Natural killer cell (primary cell): ENCODE data around the gene JPH4. TPM values are rescaled to one million over a fixed set of nuclear protein-coding genes. Genes with fewer than 3 reads are reported as not detected.

Experiments used
- ATAC-seq, 3 donors: fragments of 150-1000 bp in 2 of 3; fragments of 200-7000 bp in 1 of 3; cut with Tn5 transposase; 1 replicate in 1 of 3; 2 replicates in 2 of 3; pipeline ENCODE4 v1.10.0; 2021; ENCODE audit warnings: mild to moderate bottlenecking in 2 of 3, moderate library complexity in 2 of 3
- DNase-seq, 2 donors: peaks; one replicate each; pipeline versions ENCODE4 v3.0.0 to v3.0.0-alpha.2; 2013 to 2021; ENCODE audit warnings: mixed read lengths in 1 of 2
- H3K27ac ChIP-seq: one replicate; pipeline ENCODE4 v1.5.1; 2013; ENCODE audit warnings: mild to moderate bottlenecking, low read length
- H3K27me3 ChIP-seq: one replicate; pipeline ENCODE4 v1.6.1; 2013; ENCODE audit warnings: low read length; ENCODE audit not compliant: control insufficient read depth, insufficient read depth
- H3K36me3 ChIP-seq: one replicate; pipeline ENCODE4 v1.6.1; 2013; ENCODE audit warnings: low read length; ENCODE audit not compliant: control insufficient read depth, insufficient read depth
- H3K4me1 ChIP-seq: one replicate; pipeline ENCODE4 v1.6.1; 2013; ENCODE audit warnings: low read length; ENCODE audit not compliant: control insufficient read depth, insufficient read depth
- H3K4me3 ChIP-seq: one replicate; pipeline ENCODE4 v1.5.1; 2013; ENCODE audit warnings: low read length
- H3K9me3 ChIP-seq: one replicate; pipeline ENCODE4 v1.6.1; 2013; ENCODE audit warnings: low read length; ENCODE audit not compliant: control insufficient read depth, insufficient read depth
- H3K27ac Mint-ChIP-seq, 2 donors: one replicate each; pipeline ENCODE4 v1.8.0; 2022; ENCODE audit warnings: mild to moderate bottlenecking in 2 of 2, mixed read lengths in 2 of 2, moderate library complexity in 1 of 2
- H3K27me3 Mint-ChIP-seq, 2 donors: one replicate each; pipeline ENCODE4 v1.8.0; 2022; ENCODE audit warnings: low read depth in 2 of 2, mixed read lengths in 2 of 2
- H3K36me3 Mint-ChIP-seq: one replicate; pipeline ENCODE4 v1.8.0; 2022; ENCODE audit warnings: mixed read lengths
- H3K4me1 Mint-ChIP-seq, 2 donors: one replicate each; pipeline ENCODE4 v1.8.0; 2022; ENCODE audit warnings: mixed read lengths in 2 of 2
- H3K4me3 Mint-ChIP-seq: one replicate; pipeline ENCODE4 v1.8.0; 2022; ENCODE audit warnings: mild to moderate bottlenecking, moderate library complexity, mixed read lengths
- H3K9me3 Mint-ChIP-seq, 2 donors: one replicate each; pipeline ENCODE4 v1.8.0; 2022; ENCODE audit warnings: mixed read lengths in 2 of 2
- WGBS: methylation state at CpG from one replicate; pipeline ENCODE4 v1.1.7; 2013; ENCODE audit warnings: missing lambda C conversion rate; ENCODE audit not compliant: insufficient coverage; 5-methylcytosine and 5-hydroxymethylcytosine counted together
- intact Hi-C: fragments of 100-400 bp; cut with micrococcal nuclease; formaldehyde crosslinking; loops from one replicate; pipeline ENCODE4 v1.14.2; 2022
- total RNA-seq, 4 donors: library from RNA; stranded (reverse); fragments of 120-200 nt in 1 of 4; gene quantifications; one replicate each; pipeline versions ENCODE4 v1.2.3 to v1.2.4, GENCODE V29; 2013 to 2022
- TF ChIP-seq, protein P1 (sequence below): fragments of 200-600 bp; IDR thresholded peaks from one replicate; pipeline ENCODE4 v1.8.0; 2022; ENCODE audit warnings: antibody characterized with exemption

JPH4 gene
- total RNA-seq, 3 donors from 2014 or later (not counting 1 experiment from before 2014, with no cell fraction given) = 0.25 TPM; not detected in 2

DNA sequence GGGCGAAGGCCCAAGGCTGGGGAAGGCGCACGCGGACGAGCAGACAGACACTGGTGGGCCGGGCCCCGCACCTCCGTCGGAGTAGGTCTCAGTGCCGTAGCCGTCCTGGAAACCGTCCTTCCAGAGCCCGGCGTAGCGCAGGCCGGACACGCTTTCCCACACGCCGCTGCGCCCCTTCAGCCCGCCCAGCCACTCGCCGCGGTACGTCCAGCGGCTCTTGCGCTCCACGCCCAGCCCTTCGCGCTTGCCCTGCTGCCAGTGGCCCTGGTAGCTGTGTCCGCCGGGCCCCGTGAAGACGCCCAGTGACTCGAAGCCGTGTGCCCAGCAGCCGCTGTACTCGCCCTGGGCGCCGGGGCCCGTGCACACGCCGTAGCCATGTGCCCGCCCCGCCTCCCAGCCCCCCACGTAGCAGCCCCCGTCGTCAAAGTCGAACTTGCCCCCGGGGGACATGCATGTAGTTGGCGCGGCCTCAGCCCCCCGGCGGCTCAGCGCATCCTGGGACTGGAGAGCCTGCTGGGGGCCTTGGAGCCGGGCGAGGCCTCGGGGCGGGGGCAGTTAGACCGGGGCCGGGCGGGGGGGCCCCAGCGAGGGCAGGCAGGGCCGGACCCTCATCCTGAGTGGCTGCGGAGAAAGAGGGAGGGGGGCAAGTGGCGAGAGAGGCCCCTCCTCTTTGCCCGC is 1.4 kb downstream of the JPH4 start:
- peak in 2 of 3 donors; percentile 41 to 43 for ATAC-seq

DNA sequence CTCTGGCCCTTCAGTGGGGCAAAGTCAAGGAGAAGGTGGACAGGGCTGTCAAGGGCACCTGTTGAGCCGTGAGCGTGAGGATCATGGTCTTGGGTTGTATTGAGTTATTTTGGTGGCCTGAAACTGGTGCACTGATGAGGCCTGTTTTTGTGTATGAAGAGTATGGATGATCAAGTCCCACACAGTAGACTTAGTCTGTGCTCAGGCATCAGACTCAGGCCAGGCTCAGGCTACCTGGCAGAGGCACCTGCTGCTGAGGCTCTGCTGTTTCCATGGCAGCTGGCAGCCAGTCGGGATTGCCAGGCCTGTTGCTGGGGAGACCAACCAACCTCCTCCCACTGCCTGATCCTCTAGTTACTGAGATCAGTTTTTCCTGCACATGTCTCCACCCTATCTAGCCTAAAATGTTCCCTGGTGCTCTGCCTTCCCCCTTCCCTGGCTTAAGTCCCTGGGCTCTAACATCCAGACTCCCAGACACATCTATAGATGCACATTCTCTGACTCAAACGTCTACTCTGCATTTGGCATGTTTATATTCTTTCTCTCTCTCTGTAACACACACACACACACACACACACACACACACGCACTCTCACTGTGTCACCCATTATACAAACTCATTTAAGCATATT is 5.1 kb downstream of the JPH4 start:
- H3K27me3 ChIP-seq = peaks cover 17% of the 10 kb centered on the region
- intact Hi-C loops = no loop called here
- 90% methylated on average over 5 of the region's 5 CpGs for WGBS
- no peaks in the 10 kb centered on the region for H3K9me3 ChIP-seq
- H3K36me3 ChIP-seq = no peaks in the 10 kb centered on the region
- Mint-ChIP-seq H3K27me3 (peaks cover 16 to 44% of the 10 kb centered on the region in 2 donors), H3K4me3 (no peak overlapping the region), H3K4me1 (peaks cover 10 to 28% of the 10 kb centered on the region in 2 donors), H3K36me3 (no peaks in the 10 kb centered on the region), H3K9me3 (no peaks in the 10 kb centered on the region), H3K27ac (no peak overlapping the region)
- TF ChIP-seq, protein P1, sequence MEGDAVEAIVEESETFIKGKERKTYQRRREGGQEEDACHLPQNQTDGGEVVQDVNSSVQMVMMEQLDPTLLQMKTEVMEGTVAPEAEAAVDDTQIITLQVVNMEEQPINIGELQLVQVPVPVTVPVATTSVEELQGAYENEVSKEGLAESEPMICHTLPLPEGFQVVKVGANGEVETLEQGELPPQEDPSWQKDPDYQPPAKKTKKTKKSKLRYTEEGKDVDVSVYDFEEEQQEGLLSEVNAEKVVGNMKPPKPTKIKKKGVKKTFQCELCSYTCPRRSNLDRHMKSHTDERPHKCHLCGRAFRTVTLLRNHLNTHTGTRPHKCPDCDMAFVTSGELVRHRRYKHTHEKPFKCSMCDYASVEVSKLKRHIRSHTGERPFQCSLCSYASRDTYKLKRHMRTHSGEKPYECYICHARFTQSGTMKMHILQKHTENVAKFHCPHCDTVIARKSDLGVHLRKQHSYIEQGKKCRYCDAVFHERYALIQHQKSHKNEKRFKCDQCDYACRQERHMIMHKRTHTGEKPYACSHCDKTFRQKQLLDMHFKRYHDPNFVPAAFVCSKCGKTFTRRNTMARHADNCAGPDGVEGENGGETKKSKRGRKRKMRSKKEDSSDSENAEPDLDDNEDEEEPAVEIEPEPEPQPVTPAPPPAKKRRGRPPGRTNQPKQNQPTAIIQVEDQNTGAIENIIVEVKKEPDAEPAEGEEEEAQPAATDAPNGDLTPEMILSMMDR = no peak
- ATAC-seq (no peak), DNase-seq (no peak)
- H3K4me3 ChIP-seq = no peak overlapping the region
- H3K4me1 ChIP-seq = peaks cover 17% of the 10 kb centered on the region
- no peak overlapping the region for H3K27ac ChIP-seq

More for the DNA sequence above, 1.4 kb downstream of the JPH4 start:
- Histone ChIP-seq H3K4me1 (peaks cover 16% of the 10 kb centered on the region), H3K36me3 (no peaks in the 10 kb centered on the region), H3K9me3 (no peaks in the 10 kb centered on the region), H3K27me3 (peaks cover 21% of the 10 kb centered on the region), H3K4me3 (no peak overlapping the region), H3K27ac (no peak overlapping the region)
- H3K27ac Mint-ChIP-seq = no peak overlapping the region
- H3K36me3 Mint-ChIP-seq = no peaks in the 10 kb centered on the region
- H3K27me3 Mint-ChIP-seq = peaks cover 32 to 49% of the 10 kb centered on the region in 2 donors
- peaks cover 5 to 22% of the 10 kb centered on the region in 2 donors for H3K4me1 Mint-ChIP-seq
- peak overlapping the region; percentile 60 for H3K4me3 Mint-ChIP-seq
- 6% methylated on average over 66 of the region's 67 CpGs for WGBS
- DNase-seq = peak in 1 of 2 donors; percentile 28
- TF ChIP-seq, protein P1 = no peak
- no peaks in the 10 kb centered on the region for H3K9me3 Mint-ChIP-seq
- intact Hi-C loops = no loop called here

DNA sequence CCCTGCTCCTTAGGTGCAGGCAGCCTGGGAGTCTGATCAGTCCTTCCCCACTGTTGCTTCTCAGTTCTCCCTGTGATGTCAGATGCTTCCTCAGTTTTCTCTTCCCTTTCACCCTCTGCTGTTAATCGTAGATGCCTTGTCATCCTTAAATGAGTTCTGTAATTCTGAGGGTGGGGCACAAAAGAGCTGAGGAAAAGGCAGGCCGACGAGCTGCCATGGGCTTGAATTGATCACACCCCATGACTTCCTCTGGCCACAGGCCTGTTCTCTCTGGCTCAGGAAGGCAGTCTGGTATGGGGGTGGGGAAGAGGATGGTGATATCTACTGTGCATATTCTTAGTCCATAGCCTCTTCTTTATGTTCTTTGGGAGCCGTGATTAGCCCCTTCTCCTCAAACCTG is 5.8 kb downstream of the JPH4 start:
- H3K4me1 ChIP-seq = peaks cover 24% of the 10 kb centered on the region
- DNase-seq (no peak), ATAC-seq (peak in 1 of 3 donors; percentile 22)
- H3K27ac ChIP-seq = no peak overlapping the region
- TF ChIP-seq, protein P1 = no peak
- Mint-ChIP-seq H3K4me3 (no peak overlapping the region), H3K36me3 (no peaks in the 10 kb centered on the region), H3K9me3 (no peaks in the 10 kb centered on the region), H3K4me1 (peaks cover 13 to 35% of the 10 kb centered on the region in 2 donors), H3K27ac (no peak overlapping the region), H3K27me3 (peaks cover 16 to 40% of the 10 kb centered on the region in 2 donors)
- no peak overlapping the region for H3K4me3 ChIP-seq
- H3K9me3 ChIP-seq = no peaks in the 10 kb centered on the region
- intact Hi-C loops = no loop called here
- H3K36me3 ChIP-seq = no peaks in the 10 kb centered on the region
- WGBS = 22% methylated on average over 3 of the region's 4 CpGs
- peaks cover 17% of the 10 kb centered on the region for H3K27me3 ChIP-seq
